Measurements from ENCODE around the gene PRDM15. TPM values are rescaled to one million over a fixed set of nuclear protein-coding genes. Genes with fewer than 3 reads are reported as not detected.

The PRDM15 gene
- polyA plus RNA-seq, 1 experiment = 5.1 TPM

GRCh38 chr21:41823906-41824305, 55.2 kb downstream of the PRDM15 start:
- ChIA-PET POLR2A (no interaction called here), CTCF (interaction anchor here (0.6 kb wide), 1 partner anchor 155 kb away, joined by 6 read pairs; no protein-coding TSS in a partner anchor)
- no peak for TF ChIP-seq CTCF (IDR thresholded peaks at IDR 0.05; ENCODE audit: low read depth, low read length)
- Histone ChIP-seq H3K4me3 (ENCODE audit: low read depth, low read length) (no peak overlapping the region), H3K27ac (ENCODE audit: low read depth, low read length) (no peak overlapping the region), H3K27me3 (ENCODE audit: control insufficient read depth, insufficient read depth, low read length) (no peaks in the 10 kb centered on the region), H3K9me3 (ENCODE audit: control insufficient read depth, insufficient read depth, low read length) (no peaks in the 10 kb centered on the region)
- DNase-seq (ENCODE audit: low read depth, low spot score) = no peak

GRCh38 chr21:41823166-41823565, 56.0 kb downstream of the PRDM15 start:
- no peak for DNase-seq (ENCODE audit: low read depth, low spot score)
- Histone ChIP-seq H3K27ac (ENCODE audit: low read depth, low read length) (no peak overlapping the region), H3K4me3 (ENCODE audit: low read depth, low read length) (no peak overlapping the region), H3K27me3 (ENCODE audit: control insufficient read depth, insufficient read depth, low read length) (no peaks in the 10 kb centered on the region), H3K9me3 (ENCODE audit: control insufficient read depth, insufficient read depth, low read length) (no peaks in the 10 kb centered on the region)
- ChIA-PET CTCF (interaction anchor here (0.6 kb wide), 1 partner anchor 210 kb away, joined by 6 read pairs; no protein-coding TSS in a partner anchor), POLR2A (no interaction called here)
- no peak for TF ChIP-seq CTCF (IDR thresholded peaks at IDR 0.05; ENCODE audit: low read depth, low read length)

GRCh38 chr21:41821756-41822431, 57.2 kb downstream of the PRDM15 start:
- Histone ChIP-seq H3K27me3 (ENCODE audit: control insufficient read depth, insufficient read depth, low read length) (no peaks in the 10 kb centered on the region), H3K27ac (ENCODE audit: low read depth, low read length) (no peak overlapping the region), H3K4me3 (ENCODE audit: low read depth, low read length) (no peak overlapping the region), H3K9me3 (ENCODE audit: control insufficient read depth, insufficient read depth, low read length) (no peaks in the 10 kb centered on the region)
- CTCF ChIA-PET = interaction anchor here (1.0 kb wide), 1 partner anchor 180 kb away, joined by 3 read pairs; no protein-coding TSS in a partner anchor
- no peak for TF ChIP-seq CTCF (IDR thresholded peaks at IDR 0.05; ENCODE audit: low read depth, low read length)
- POLR2A ChIA-PET = no interaction called here
- DNase-seq (ENCODE audit: low read depth, low spot score) = no peak

GRCh38 chr21:41821081-41821755, 57.9 kb downstream of the PRDM15 start:
- no peak overlapping the region for H3K4me3 ChIP-seq (ENCODE audit: low read depth, low read length)
- CTCF ChIA-PET = interaction anchor here (1.0 kb wide), 1 partner anchor 181 kb away, joined by 3 read pairs; no protein-coding TSS in a partner anchor
- no peaks in the 10 kb centered on the region for H3K27me3 ChIP-seq (ENCODE audit: control insufficient read depth, insufficient read depth, low read length)
- H3K9me3 ChIP-seq (ENCODE audit: control insufficient read depth, insufficient read depth, low read length) = no peaks in the 10 kb centered on the region
- DNase-seq (ENCODE audit: low read depth, low spot score) = no peak
- no peak for TF ChIP-seq CTCF (IDR thresholded peaks at IDR 0.05; ENCODE audit: low read depth, low read length)
- H3K27ac ChIP-seq (ENCODE audit: low read depth, low read length) = no peak overlapping the region
- POLR2A ChIA-PET = interaction anchor here (0.6 kb wide), 1 partner anchor 91 kb away, joined by 3 read pairs; no protein-coding TSS in a partner anchor
